H9 (cell line): ENCODE results near the gene PLCG1. TPM values are rescaled to one million over a fixed set of nuclear protein-coding genes. Genes with fewer than 3 reads are reported as not detected.
A peak's percentile ranks its signal among the peaks of the same experiment; 100 is the strongest.

Experiments used
- DNase-seq: peaks from one replicate; pipeline ENCODE4 v3.0.0-alpha.2; 2017
- H2AFZ ChIP-seq: one replicate; pipeline ENCODE4 v1.6.1; 2013; ENCODE audit warnings: mild to moderate bottlenecking, low read length, control low read depth, moderate library complexity
- H2AK5ac ChIP-seq: 2 replicates; pipeline ENCODE4 v1.6.1; 2013; ENCODE audit warnings: low read length, control low read depth, mixed read lengths; ENCODE audit not compliant: insufficient read length
- H2BK120ac ChIP-seq: one replicate; pipeline ENCODE4 v1.6.1; 2013; ENCODE audit warnings: low read depth, mild to moderate bottlenecking, low read length, control low read depth, inconsistent platforms; ENCODE audit not compliant: poor library complexity, severe bottlenecking
- H2BK12ac ChIP-seq: 2 replicates; pipeline ENCODE4 v1.6.1; 2013; ENCODE audit warnings: low read length, control low read depth, mixed read lengths, low read depth; ENCODE audit not compliant: insufficient read length
- H2BK15ac ChIP-seq: 2 replicates; pipeline ENCODE4 v1.6.1; 2013; ENCODE audit warnings: low read depth, low read length, control low read depth
- H2BK20ac ChIP-seq: one replicate; pipeline ENCODE4 v1.6.1; 2013; ENCODE audit warnings: low read depth, mild to moderate bottlenecking, low read length, control low read depth, inconsistent platforms; ENCODE audit not compliant: poor library complexity, severe bottlenecking
- H2BK5ac ChIP-seq: 2 replicates; pipeline ENCODE4 v1.6.1; 2013; ENCODE audit warnings: low read length, control low read depth, mixed read lengths; ENCODE audit not compliant: insufficient read length
- H3K14ac ChIP-seq: 2 replicates; pipeline ENCODE4 v1.6.1; 2013; ENCODE audit warnings: low read length, control low read depth; ENCODE audit not compliant: insufficient read depth
- H3K18ac ChIP-seq: 2 replicates; pipeline ENCODE4 v1.6.1; 2013; ENCODE audit warnings: low read depth, mild to moderate bottlenecking, mixed read lengths, low read length, control low read depth; ENCODE audit not compliant: insufficient read length
- H3K23ac ChIP-seq: 2 replicates; pipeline ENCODE4 v1.6.1; 2013; ENCODE audit warnings: low read length, control low read depth, mixed read lengths, low read depth; ENCODE audit not compliant: insufficient read length
- H3K23me2 ChIP-seq: 2 replicates; pipeline ENCODE4 v1.6.1; 2013; ENCODE audit warnings: low read depth, mild to moderate bottlenecking, mixed read lengths, low read length, control low read depth; ENCODE audit not compliant: insufficient read length, poor library complexity, severe bottlenecking
- H3K27ac ChIP-seq: 2 replicates; pipeline ENCODE4 v1.5.1; 2013; ENCODE audit warnings: low read length, control low read depth, mixed read lengths, low read depth; ENCODE audit not compliant: insufficient read length
- H3K27me3 ChIP-seq: 2 replicates; pipeline ENCODE4 v1.6.1; 2013; ENCODE audit warnings: low read length, control low read depth, inconsistent platforms; ENCODE audit not compliant: insufficient read depth
- H3K4ac ChIP-seq: 2 replicates; pipeline ENCODE4 v1.6.1; 2013; ENCODE audit warnings: low read depth, mild to moderate bottlenecking, control low read depth, inconsistent platforms, low read length, moderate library complexity
- H3K4me1 ChIP-seq: 2 replicates; pipeline ENCODE4 v1.6.1; 2013; ENCODE audit warnings: low read length, control low read depth, inconsistent platforms; ENCODE audit not compliant: insufficient read depth
- H3K4me2 ChIP-seq: 2 replicates; pipeline ENCODE4 v1.6.1; 2013; ENCODE audit warnings: low read length, control low read depth, mixed read lengths; ENCODE audit not compliant: insufficient read length, insufficient read depth
- H3K56ac ChIP-seq: 2 replicates; pipeline ENCODE4 v1.6.1; 2013; ENCODE audit warnings: low read depth, mild to moderate bottlenecking, mixed read lengths, low read length, control low read depth; ENCODE audit not compliant: insufficient read length
- H3K79me1 ChIP-seq: 2 replicates; pipeline ENCODE4 v1.6.1; 2013; ENCODE audit warnings: low read depth, mild to moderate bottlenecking, moderate library complexity, low read length, control low read depth, inconsistent platforms; ENCODE audit not compliant: insufficient read depth, poor library complexity, severe bottlenecking
- H3K79me2 ChIP-seq: 2 replicates; pipeline ENCODE4 v1.6.1; 2013; ENCODE audit warnings: low read length, control low read depth, inconsistent platforms; ENCODE audit not compliant: insufficient read depth
- H3K9ac ChIP-seq: 2 replicates; pipeline ENCODE4 v1.6.1; 2013; ENCODE audit warnings: low read length, control low read depth, mixed read lengths; ENCODE audit not compliant: insufficient read length; ENCODE audit errors: extremely low read depth
- H3K9me3 ChIP-seq: one replicate; pipeline ENCODE4 v1.6.1; 2013; ENCODE audit warnings: low read depth, low read length, inconsistent platforms; ENCODE audit not compliant: control insufficient read depth
- H3T11ph ChIP-seq: one replicate; pipeline ENCODE4 v1.6.1; 2013; ENCODE audit warnings: mild to moderate bottlenecking, low read length, control low read depth, inconsistent platforms
- H4K20me1 ChIP-seq: one replicate; pipeline ENCODE4 v1.6.1; 2013; ENCODE audit not compliant: control insufficient read depth, insufficient read length, insufficient read depth
- H4K5ac ChIP-seq: 2 replicates; pipeline ENCODE4 v1.6.1; 2013; ENCODE audit warnings: low read depth, mild to moderate bottlenecking, mixed read lengths, low read length, control low read depth; ENCODE audit not compliant: insufficient read length
- H4K8ac ChIP-seq: replicated peaks from 2 replicates; pipeline ENCODE4 v1.6.1; 2013; ENCODE audit warnings: low read length, control low read depth, mixed read lengths, low read depth; ENCODE audit not compliant: insufficient read length
- H4K91ac ChIP-seq: 2 replicates; pipeline ENCODE4 v1.6.1; 2013; ENCODE audit warnings: low read depth, mild to moderate bottlenecking, moderate library complexity, mixed read lengths, low read length, control low read depth; ENCODE audit not compliant: insufficient read length
- H3K27ac Mint-ChIP-seq, 3 experiments: 2 replicates in 2 of 3; 3 replicates in 1 of 3; pipeline ENCODE4 v1.8.0; 2020 to 2021; ENCODE audit warnings: mixed read lengths in 3 of 3, mild to moderate bottlenecking in 1 of 3, moderate library complexity in 1 of 3
- H3K27me3 Mint-ChIP-seq: 2 replicates; pipeline ENCODE4 v1.8.0; 2021; ENCODE audit warnings: low read depth, mild to moderate bottlenecking, moderate library complexity, mixed read lengths
- H3K36me3 Mint-ChIP-seq, 3 experiments: 2 replicates in 2 of 3; 3 replicates in 1 of 3; pipeline ENCODE4 v1.8.0; 2020 to 2021; ENCODE audit warnings: low read depth in 3 of 3, mixed read lengths in 3 of 3; ENCODE audit not compliant: insufficient read depth in 1 of 3
- H3K4me1 Mint-ChIP-seq, 2 experiments: 2 replicates each; pipeline ENCODE4 v1.8.0; 2020; ENCODE audit warnings: mixed read lengths in 2 of 2
- H3K4me3 Mint-ChIP-seq, 2 experiments: 2 replicates in 1 of 2; 3 replicates in 1 of 2; pipeline ENCODE4 v1.8.0; 2020 to 2021; ENCODE audit warnings: mild to moderate bottlenecking in 2 of 2, mixed read lengths in 2 of 2, moderate library complexity in 1 of 2
- H3K9me3 Mint-ChIP-seq, 2 experiments: 2 replicates in 1 of 2; 3 replicates in 1 of 2; pipeline ENCODE4 v1.8.0; 2020; ENCODE audit warnings: mild to moderate bottlenecking in 2 of 2, mixed read lengths in 2 of 2, moderate library complexity in 1 of 2
- CTCF ChIP-seq: fragments of 200-600 bp; sonication (generic); conservative IDR thresholded peaks from 3 replicates; pipeline ENCODE4 v1.8.0; 2021; ENCODE audit warnings: antibody characterized with exemption, mild to moderate bottlenecking
- WGBS: extraction: QIAGEN DNeasy Blood & Tissue Kit; methylation state at CpG from one replicate; pipeline ENCODE4 v1.1.7; 2013; ENCODE audit warnings: missing lambda C conversion rate, low lambda C conversion rate, mixed read lengths; ENCODE audit not compliant: insufficient read length; ENCODE audit errors: extremely low coverage; 5-methylcytosine and 5-hydroxymethylcytosine counted together
- total RNA-seq: library from RNA; stranded (reverse); gene quantifications from 2 replicates; pipeline ENCODE4 v1.2.1, GENCODE V29; 2021

PLCG1 gene
- total RNA-seq, 1 experiment from 2014 or later = 171 TPM

DNA sequence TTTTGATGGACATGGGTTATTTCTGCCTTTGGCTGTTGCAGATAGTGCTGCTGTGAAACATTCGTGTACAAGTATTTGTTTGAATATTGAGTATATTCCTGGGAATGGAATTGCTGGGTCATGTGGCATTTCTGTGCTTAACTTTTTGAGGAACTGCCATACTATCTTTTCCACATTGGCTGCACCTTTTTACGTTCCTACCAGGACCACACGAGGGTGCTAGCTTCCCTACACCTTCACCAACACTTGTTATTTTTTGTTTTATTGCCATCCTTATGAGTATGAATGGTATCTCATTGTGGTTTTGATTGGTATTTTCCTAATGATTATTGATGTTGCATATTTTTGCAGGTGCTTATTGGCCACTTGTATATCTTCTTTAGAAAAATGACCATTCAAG is 47.8 kb upstream of the PLCG1 start:
- Histone ChIP-seq H3K27me3 (no peaks in the 10 kb centered on the region), H3K9me3 (no peaks in the 10 kb centered on the region), H2AFZ (no peak overlapping the region), H4K20me1 (peaks cover 3% of the 10 kb centered on the region), H3K79me2 (no peaks in the 10 kb centered on the region), H3T11ph (no peak overlapping the region), H3K23ac (no peak overlapping the region), H3K18ac (no peak overlapping the region), H3K23me2 (no peaks in the 10 kb centered on the region), H2BK12ac (no peak overlapping the region), H4K5ac (no peak overlapping the region), H3K14ac (no peak overlapping the region), H4K91ac (no peak overlapping the region), H3K79me1 (no peaks in the 10 kb centered on the region), H3K4me1 (no peaks in the 10 kb centered on the region), H3K4ac (no peak overlapping the region), H3K56ac (no peak overlapping the region), H3K4me2 (no peak overlapping the region), H2AK5ac (no peak overlapping the region), H2BK15ac (no peak overlapping the region), H3K9ac (no peak overlapping the region), H2BK5ac (no peak overlapping the region), H3K27ac (no peak overlapping the region), H2BK20ac (no peak overlapping the region), H2BK120ac (no peak overlapping the region), H4K8ac (no peak overlapping the region)
- no peaks in the 10 kb centered on the region for H3K9me3 Mint-ChIP-seq
- TF ChIP-seq CTCF = peak; percentile 45
- H3K27me3 Mint-ChIP-seq = no peaks in the 10 kb centered on the region
- H3K27ac Mint-ChIP-seq = no peak overlapping the region
- no CpG with 5 or more reads among the region's 3 CpGs for WGBS
- peaks cover 0 to 7% of the 10 kb centered on the region in 2 experiments; a peak in 1 of 4 replicates for H3K4me1 Mint-ChIP-seq
- no peak overlapping the region for H3K4me3 Mint-ChIP-seq
- peaks cover 31 to 73% (median 50%) of the 10 kb centered on the region in 3 experiments; a peak in 6 of 7 replicates for H3K36me3 Mint-ChIP-seq
- no peak for DNase-seq
